Retinal pigment epithelial cell (primary cell): Measurements from ENCODE around the gene SV2C.
"Not testable (repeated sequence)": the region's sequence is repeated elsewhere in the genome, so short reads cannot be mapped to it uniquely, and the experiment has no call there.

Experiments
- DNase-seq: peaks from one replicate; pipeline ENCODE4 v3.0.0-alpha.2; 2010; ENCODE audit warnings: low read depth
- H3K4me3 ChIP-seq: 2 replicates; pipeline ENCODE4 v1.5.1; 2011; ENCODE audit warnings: mild to moderate bottlenecking, low read length, control low read depth, moderate library complexity
- CTCF ChIP-seq: conservative IDR thresholded peaks from 2 replicates; pipeline ENCODE4 v1.5.1; 2011; ENCODE audit warnings: low read depth, low read length, control low read depth, inconsistent platforms

Gene SV2C

GRCh38 chr5:76366596-76366995 is 283.4 kb downstream of the SV2C start:
- TF ChIP-seq CTCF, result no peak
- no peak overlapping the region for H3K4me3 ChIP-seq
- DNase-seq, result no peak

GRCh38 chr5:76367623-76368371 is 284.6 kb downstream of the SV2C start:
- no peak for TF ChIP-seq CTCF
- H3K4me3 ChIP-seq, result no peak overlapping the region
- DNase-seq, result no peak

- no peak overlapping the region for H3K4me3 ChIP-seq
- no peak for TF ChIP-seq CTCF
- DNase-seq, result no peak
These were observed 285.8 kb downstream of the SV2C start for GRCh38 chr5:76368941-76369340.

- not testable (repeated sequence) for H3K4me3 ChIP-seq, DNase-seq
These were observed 286.5 kb downstream of the SV2C start for GRCh38 chr5:76369668-76370067.

GRCh38 chr5:76371960-76372322 is 288.8 kb downstream of the SV2C start:
- TF ChIP-seq CTCF, result no peak
- no peak overlapping the region for H3K4me3 ChIP-seq
- no peak for DNase-seq

- no peak for TF ChIP-seq CTCF
- H3K4me3 ChIP-seq, result no peak overlapping the region
- DNase-seq, result peak; percentile 61
These were observed 289.3 kb downstream of the SV2C start for GRCh38 chr5:76372323-76373054.

- TF ChIP-seq CTCF, result no peak
- no peak for DNase-seq
- no peak overlapping the region for H3K4me3 ChIP-seq
These were observed 293.1 kb downstream of the SV2C start for GRCh38 chr5:76376148-76376865.
